ENCODE data around the gene ADARB1. TPM values are rescaled to one million over a fixed set of nuclear protein-coding genes. Genes with fewer than 3 reads are reported as not detected.

ADARB1 gene
- total RNA-seq, 5 donors from 2014 or later (not counting 1 experiment from before 2014, with no cell fraction given): 39.7 to 50.3 (median 44.5) TPM

DNA sequence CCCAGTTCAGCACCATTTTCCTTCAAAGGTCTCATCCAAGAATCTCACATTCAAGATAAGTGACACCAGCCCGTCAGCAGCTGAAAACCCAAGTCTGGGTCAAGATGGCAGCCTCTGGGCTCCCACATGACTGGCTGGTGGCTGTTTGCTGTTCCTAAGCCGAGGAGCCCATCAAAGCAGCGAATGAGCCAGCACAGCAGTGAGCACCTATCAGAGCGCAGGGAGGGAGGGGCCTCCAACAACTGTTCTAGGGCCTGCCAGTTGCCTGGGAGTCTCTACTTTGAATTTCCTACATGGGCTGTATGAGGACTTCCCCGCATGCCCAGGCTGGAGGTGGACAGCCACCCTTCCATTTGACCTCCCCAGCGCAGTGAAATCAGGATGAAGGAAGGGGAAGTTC is 102.7 kb downstream of the ADARB1 start:
- Mint-ChIP-seq H3K27me3 (no peaks in the 10 kb centered on the region), H3K4me3 (no peak overlapping the region), H3K27ac (no peak overlapping the region), H3K36me3 (peaks cover 57% of the 10 kb centered on the region), H3K4me1 (peaks cover 0 to 1% (median 0%) of the 10 kb centered on the region in 3 donors), H3K9me3 (no peaks in the 10 kb centered on the region)
- DNase-seq (no peak), ATAC-seq (replicated peaks in 1 of 4) (no peak)
- H3K27ac ChIP-seq (ENCODE audit: low read length): no peak overlapping the region
- no peaks in the 10 kb centered on the region for H3K4me1 ChIP-seq (ENCODE audit: control insufficient read depth in 1 of 2, extremely low read depth in 1 of 2, insufficient read depth in 2 of 2, low read length in 2 of 2)
- peaks cover 20 to 53% of the 10 kb centered on the region in 2 donors for H3K36me3 ChIP-seq (ENCODE audit: control insufficient read depth in 2 of 2, extremely low read depth in 1 of 2, insufficient read depth in 1 of 2, low read length in 1 of 2)
- H3K4me3 ChIP-seq (ENCODE audit: control insufficient read depth in 1 of 2, extremely low read depth in 1 of 2, low read length in 1 of 2): no peak overlapping the region
- WGBS (ENCODE audit: insufficient coverage): 90% methylated on average over 3 of the region's 6 CpGs
- H3K27me3 ChIP-seq (replicated peaks in 1 of 2; ENCODE audit: control insufficient read depth in 2 of 2, extremely low read depth in 1 of 2, insufficient read depth in 2 of 2, low read length in 1 of 2): no peaks in the 10 kb centered on the region
- H3K9me3 ChIP-seq: no peaks in the 10 kb centered on the region
- CTCF ChIA-PET: no interaction called here
- POLR2A ChIA-PET: no interaction called here

GRCh38 chr21:45178070-45178608 is 103.8 kb downstream of the ADARB1 start:
- ATAC-seq (replicated peaks in 1 of 4) (no peak), DNase-seq (no peak)
- WGBS (ENCODE audit: insufficient coverage): 95% methylated on average over 12 of the region's 12 CpGs
- Histone ChIP-seq H3K4me1 (ENCODE audit: control insufficient read depth in 1 of 2, extremely low read depth in 1 of 2, insufficient read depth in 2 of 2, low read length in 2 of 2) (no peaks in the 10 kb centered on the region), H3K27me3 (replicated peaks in 1 of 2; ENCODE audit: control insufficient read depth in 2 of 2, extremely low read depth in 1 of 2, insufficient read depth in 2 of 2, low read length in 1 of 2) (no peaks in the 10 kb centered on the region), H3K36me3 (ENCODE audit: control insufficient read depth in 2 of 2, extremely low read depth in 1 of 2, insufficient read depth in 1 of 2, low read length in 1 of 2) (peaks cover 22 to 48% of the 10 kb centered on the region in 2 donors), H3K27ac (ENCODE audit: low read length) (no peak overlapping the region), H3K9me3 (no peaks in the 10 kb centered on the region), H3K4me3 (ENCODE audit: control insufficient read depth in 1 of 2, extremely low read depth in 1 of 2, low read length in 1 of 2) (no peak overlapping the region)
- Mint-ChIP-seq H3K4me3 (no peak overlapping the region), H3K27ac (no peak overlapping the region), H3K36me3 (peaks cover 61% of the 10 kb centered on the region), H3K4me1 (no peaks in the 10 kb centered on the region), H3K27me3 (no peaks in the 10 kb centered on the region), H3K9me3 (no peaks in the 10 kb centered on the region)
- ChIA-PET POLR2A (no interaction called here), CTCF (no interaction called here)

- CTCF ChIA-PET: no interaction called here
- no peaks in the 10 kb centered on the region for H3K9me3 Mint-ChIP-seq
- POLR2A ChIA-PET: no interaction called here
- H3K27me3 Mint-ChIP-seq: no peaks in the 10 kb centered on the region
- no peaks in the 10 kb centered on the region for H3K4me1 Mint-ChIP-seq
- H3K36me3 Mint-ChIP-seq: peaks cover 63% of the 10 kb centered on the region
- H3K27ac Mint-ChIP-seq: no peak overlapping the region
- no peaks in the 10 kb centered on the region for H3K4me1 ChIP-seq (ENCODE audit: control insufficient read depth in 1 of 2, extremely low read depth in 1 of 2, insufficient read depth in 2 of 2, low read length in 2 of 2)
- no peak for ATAC-seq (replicated peaks in 1 of 4)
- peaks cover 22 to 46% of the 10 kb centered on the region in 2 donors for H3K36me3 ChIP-seq (ENCODE audit: control insufficient read depth in 2 of 2, extremely low read depth in 1 of 2, insufficient read depth in 1 of 2, low read length in 1 of 2)
- no peak overlapping the region for H3K27ac ChIP-seq (ENCODE audit: low read length)
- WGBS (ENCODE audit: insufficient coverage): 97% methylated on average over 5 of the region's 11 CpGs
- H3K4me3 Mint-ChIP-seq: no peak overlapping the region
- H3K9me3 ChIP-seq: no peaks in the 10 kb centered on the region
- H3K4me3 ChIP-seq (ENCODE audit: control insufficient read depth in 1 of 2, extremely low read depth in 1 of 2, low read length in 1 of 2): no peak overlapping the region
- DNase-seq: no peak
- no peaks in the 10 kb centered on the region for H3K27me3 ChIP-seq (replicated peaks in 1 of 2; ENCODE audit: control insufficient read depth in 2 of 2, extremely low read depth in 1 of 2, insufficient read depth in 2 of 2, low read length in 1 of 2)
These were observed 104.6 kb downstream of the ADARB1 start for GRCh38 chr21:45178971-45179370.

- no peak for ATAC-seq (replicated peaks in 1 of 4)
- Histone ChIP-seq H3K36me3 (ENCODE audit: control insufficient read depth in 2 of 2, extremely low read depth in 1 of 2, insufficient read depth in 1 of 2, low read length in 1 of 2) (peaks cover 24 to 52% of the 10 kb centered on the region in 2 donors), H3K27ac (ENCODE audit: low read length) (no peak overlapping the region), H3K4me3 (ENCODE audit: control insufficient read depth in 1 of 2, extremely low read depth in 1 of 2, low read length in 1 of 2) (no peak overlapping the region), H3K27me3 (replicated peaks in 1 of 2; ENCODE audit: control insufficient read depth in 2 of 2, extremely low read depth in 1 of 2, insufficient read depth in 2 of 2, low read length in 1 of 2) (no peaks in the 10 kb centered on the region), H3K4me1 (ENCODE audit: control insufficient read depth in 1 of 2, extremely low read depth in 1 of 2, insufficient read depth in 2 of 2, low read length in 2 of 2) (no peaks in the 10 kb centered on the region), H3K9me3 (no peaks in the 10 kb centered on the region)
- Mint-ChIP-seq H3K4me1 (no peaks in the 10 kb centered on the region), H3K36me3 (peaks cover 64% of the 10 kb centered on the region), H3K27ac (no peak overlapping the region), H3K9me3 (no peaks in the 10 kb centered on the region), H3K4me3 (no peak overlapping the region), H3K27me3 (no peaks in the 10 kb centered on the region)
- ChIA-PET POLR2A (no interaction called here), CTCF (no interaction called here)
- 97% methylated on average over 14 of the region's 20 CpGs for WGBS (ENCODE audit: insufficient coverage)
- no peak for DNase-seq
These were observed 105.3 kb downstream of the ADARB1 start for GRCh38 chr21:45179568-45180245.

DNA sequence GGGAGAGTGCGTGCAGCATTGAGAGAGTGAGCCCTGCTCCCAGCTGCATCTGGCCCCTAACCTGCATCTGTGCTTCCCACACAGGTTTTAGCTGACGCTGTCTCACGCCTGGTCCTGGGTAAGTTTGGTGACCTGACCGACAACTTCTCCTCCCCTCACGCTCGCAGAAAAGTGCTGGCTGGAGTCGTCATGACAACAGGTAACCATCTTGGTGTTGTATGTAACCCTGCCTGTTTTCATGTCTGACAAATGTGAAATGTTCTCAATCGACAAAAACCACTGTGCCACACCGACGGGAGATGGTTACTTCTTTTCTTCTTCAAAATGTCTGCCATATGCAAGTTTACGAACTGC is 105.8 kb downstream of the ADARB1 start:
- Mint-ChIP-seq H3K4me3 (no peak overlapping the region), H3K27me3 (no peaks in the 10 kb centered on the region), H3K36me3 (peaks cover 70% of the 10 kb centered on the region), H3K9me3 (no peaks in the 10 kb centered on the region), H3K27ac (no peak overlapping the region), H3K4me1 (no peaks in the 10 kb centered on the region)
- ChIA-PET CTCF (no interaction called here), POLR2A (no interaction called here)
- Histone ChIP-seq H3K9me3 (no peaks in the 10 kb centered on the region), H3K27ac (ENCODE audit: low read length) (no peak overlapping the region), H3K36me3 (ENCODE audit: control insufficient read depth in 2 of 2, extremely low read depth in 1 of 2, insufficient read depth in 1 of 2, low read length in 1 of 2) (peaks cover 29 to 57% of the 10 kb centered on the region in 2 donors), H3K4me1 (ENCODE audit: control insufficient read depth in 1 of 2, extremely low read depth in 1 of 2, insufficient read depth in 2 of 2, low read length in 2 of 2) (no peaks in the 10 kb centered on the region), H3K4me3 (ENCODE audit: control insufficient read depth in 1 of 2, extremely low read depth in 1 of 2, low read length in 1 of 2) (no peak overlapping the region), H3K27me3 (replicated peaks in 1 of 2; ENCODE audit: control insufficient read depth in 2 of 2, extremely low read depth in 1 of 2, insufficient read depth in 2 of 2, low read length in 1 of 2) (no peaks in the 10 kb centered on the region)
- 98% methylated on average over 7 of the region's 11 CpGs for WGBS (ENCODE audit: insufficient coverage)
- ATAC-seq (replicated peaks in 1 of 4): no peak
- DNase-seq: no peak

DNA sequence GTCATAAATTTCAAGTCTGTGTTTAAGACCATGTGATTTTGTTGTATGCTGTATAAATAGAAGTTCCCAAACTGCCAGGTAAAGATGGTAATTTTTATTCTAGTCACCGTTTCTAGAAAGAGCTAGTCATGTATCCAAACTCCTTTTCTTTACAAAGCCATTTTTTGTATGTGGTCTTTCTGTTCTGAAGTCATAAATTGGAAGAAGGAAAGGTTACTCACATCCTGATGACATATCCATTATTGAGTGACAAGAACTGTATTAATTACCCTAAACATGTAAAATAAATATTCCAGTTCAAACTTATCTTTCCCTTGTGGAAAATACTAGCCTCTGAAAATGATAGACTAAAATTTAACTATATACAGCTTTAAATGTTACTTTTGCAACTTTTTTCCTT is 108.6 kb downstream of the ADARB1 start:
- Histone ChIP-seq H3K4me1 (ENCODE audit: control insufficient read depth in 1 of 2, extremely low read depth in 1 of 2, insufficient read depth in 2 of 2, low read length in 2 of 2) (no peaks in the 10 kb centered on the region), H3K27ac (ENCODE audit: low read length) (no peak overlapping the region), H3K9me3 (no peaks in the 10 kb centered on the region), H3K27me3 (replicated peaks in 1 of 2; ENCODE audit: control insufficient read depth in 2 of 2, extremely low read depth in 1 of 2, insufficient read depth in 2 of 2, low read length in 1 of 2) (no peaks in the 10 kb centered on the region), H3K4me3 (ENCODE audit: control insufficient read depth in 1 of 2, extremely low read depth in 1 of 2, low read length in 1 of 2) (no peak overlapping the region), H3K36me3 (ENCODE audit: control insufficient read depth in 2 of 2, extremely low read depth in 1 of 2, insufficient read depth in 1 of 2, low read length in 1 of 2) (peaks cover 35 to 70% of the 10 kb centered on the region in 2 donors)
- ChIA-PET CTCF (interaction anchor here in 1 of 2 donors (0.6 kb wide), 1 partner anchor 23 kb away, joined by 3 read pairs; no protein-coding TSS in a partner anchor), POLR2A (interaction anchor here in 1 of 2 donors (0.7 kb wide), 1 partner anchor 199 kb away, joined by 6 read pairs; no protein-coding TSS in a partner anchor)
- ATAC-seq (replicated peaks in 1 of 4): no peak
- H3K4me1 Mint-ChIP-seq: no peaks in the 10 kb centered on the region
- H3K9me3 Mint-ChIP-seq: peaks cover 6 to 17% (median 13%) of the 10 kb centered on the region in 3 donors
- no peak overlapping the region for H3K27ac Mint-ChIP-seq
- no peak overlapping the region for H3K4me3 Mint-ChIP-seq
- H3K27me3 Mint-ChIP-seq: no peaks in the 10 kb centered on the region
- DNase-seq: no peak
- peaks cover 74% of the 10 kb centered on the region for H3K36me3 Mint-ChIP-seq
- no CpG with 5 or more reads among the region's 1 CpG for WGBS (ENCODE audit: insufficient coverage)

Measured in T-cell (primary cell).